ENCODE data around the gene PTPRG. TPM values are rescaled to one million over a fixed set of nuclear protein-coding genes. Genes with fewer than 3 reads are reported as not detected.

PTPRG gene
- total RNA-seq, 4 donors from 2014 or later: 8.4 to 37.3 (median 14.9) TPM

- no peak overlapping the region for H3K4me3 ChIP-seq (ENCODE audit: low read depth, poor library complexity, severe bottlenecking)
- no peak for DNase-seq (ENCODE audit: low spot score in 2 of 2)
- no peak for TF ChIP-seq CTCF (IDR thresholded peaks at IDR 0.05)
- no peak for TF ChIP-seq POLR2A (IDR thresholded peaks at IDR 0.05)
- WGBS, 2 donors: 71 to 81% methylated on average over 2 of the region's 2 CpGs
- intact Hi-C loops (cut with DNase I; ENCODE audit: low total_unique reads): no loop called here
Observed at GRCh38 chr3:62131050-62131449, 569.7 kb downstream of the PTPRG start.

GRCh38 chr3:62131620-62132019 lies 570.2 kb downstream of the PTPRG start:
- intact Hi-C loops (cut with DNase I; ENCODE audit: low total_unique reads): no loop called here
- TF ChIP-seq POLR2A (IDR thresholded peaks at IDR 0.05): no peak
- TF ChIP-seq CTCF (IDR thresholded peaks at IDR 0.05): no peak
- WGBS, 2 donors: 40 to 62% methylated on average over 3 of the region's 3 CpGs
- DNase-seq (ENCODE audit: low spot score in 2 of 2): no peak
- H3K4me3 ChIP-seq (ENCODE audit: low read depth, poor library complexity, severe bottlenecking): no peak overlapping the region

GRCh38 chr3:62132027-62132602 lies 570.7 kb downstream of the PTPRG start:
- TF ChIP-seq POLR2A (IDR thresholded peaks at IDR 0.05) (no peak), CTCF (IDR thresholded peaks at IDR 0.05) (no peak)
- DNase-seq (ENCODE audit: low spot score in 2 of 2): no peak
- intact Hi-C loops (cut with DNase I; ENCODE audit: low total_unique reads): no loop called here
- WGBS, 2 donors: 59 to 65% methylated on average over 3 of the region's 3 CpGs
- H3K4me3 ChIP-seq (ENCODE audit: low read depth, poor library complexity, severe bottlenecking): no peak overlapping the region

- TF ChIP-seq CTCF (IDR thresholded peaks at IDR 0.05): no peak
- TF ChIP-seq POLR2A (IDR thresholded peaks at IDR 0.05): no peak
- DNase-seq (ENCODE audit: low spot score in 2 of 2): no peak
- intact Hi-C loops (cut with DNase I; ENCODE audit: low total_unique reads): no loop called here
- no peak overlapping the region for H3K4me3 ChIP-seq (ENCODE audit: low read depth, poor library complexity, severe bottlenecking)
- WGBS, 2 donors: 62 to 82% methylated on average over 5 of the region's 5 CpGs
Observed at GRCh38 chr3:62133015-62133414, 571.6 kb downstream of the PTPRG start.

GRCh38 chr3:62134061-62134496 lies 572.7 kb downstream of the PTPRG start:
- no peak for DNase-seq (ENCODE audit: low spot score in 2 of 2)
- no peak for TF ChIP-seq POLR2A (IDR thresholded peaks at IDR 0.05)
- TF ChIP-seq CTCF (IDR thresholded peaks at IDR 0.05): no peak
- 9 to 14% methylated on average over 6 of the region's 6 CpGs for WGBS, 2 donors
- H3K4me3 ChIP-seq (ENCODE audit: low read depth, poor library complexity, severe bottlenecking): no peak overlapping the region
- intact Hi-C loops (cut with DNase I; ENCODE audit: low total_unique reads): no loop called here

GRCh38 chr3:62135741-62136140 lies 574.4 kb downstream of the PTPRG start:
- WGBS, 2 donors: 93 to 95% methylated on average over 7 of the region's 7 CpGs
- intact Hi-C loops (cut with DNase I; ENCODE audit: low total_unique reads): no loop called here
- TF ChIP-seq POLR2A (IDR thresholded peaks at IDR 0.05) (no peak), CTCF (IDR thresholded peaks at IDR 0.05) (no peak)
- H3K4me3 ChIP-seq (ENCODE audit: low read depth, poor library complexity, severe bottlenecking): no peak overlapping the region
- DNase-seq (ENCODE audit: low spot score in 2 of 2): no peak
